Measurements from ENCODE around the gene VCL.

DNA sequence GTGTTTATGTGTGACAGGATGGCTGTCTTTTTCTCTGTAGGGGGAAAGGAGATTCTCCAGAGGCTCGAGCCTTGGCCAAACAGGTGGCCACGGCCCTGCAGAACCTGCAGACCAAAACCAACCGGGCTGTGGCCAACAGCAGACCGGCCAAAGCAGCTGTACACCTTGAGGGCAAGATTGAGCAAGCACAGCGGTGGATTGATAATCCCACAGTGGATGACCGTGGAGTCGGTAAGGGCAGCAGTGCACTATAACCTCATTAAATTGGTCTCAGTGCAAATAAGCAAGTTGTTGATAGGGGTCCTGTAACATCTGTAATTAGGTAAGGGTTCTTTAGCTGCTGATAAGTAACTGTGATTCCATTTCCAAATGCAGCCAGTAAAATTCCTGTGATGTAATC is 96.3 kb downstream of the VCL start:
- TF ChIP-seq TAF1 (IDR thresholded peaks at IDR 0.05; ENCODE audit: low read depth) (no peak), EP300 (IDR thresholded peaks at IDR 0.05; ENCODE audit: borderline replicate concordance) (no peak), RAD21 (IDR thresholded peaks at IDR 0.05; ENCODE audit: low read depth) (no peak), FOXM1 (IDR thresholded peaks at IDR 0.05; ENCODE audit: borderline replicate concordance, low read depth) (no peak), ZBTB7A (IDR thresholded peaks at IDR 0.05; ENCODE audit: low read depth) (no peak), TCF12 (IDR thresholded peaks at IDR 0.05; ENCODE audit: low read depth) (no peak), YY1 (IDR thresholded peaks at IDR 0.05; ENCODE audit: low read depth) (no peak), TEAD4 (IDR thresholded peaks at IDR 0.05) (no peak)
- TF ChIP-seq, protein P1, sequence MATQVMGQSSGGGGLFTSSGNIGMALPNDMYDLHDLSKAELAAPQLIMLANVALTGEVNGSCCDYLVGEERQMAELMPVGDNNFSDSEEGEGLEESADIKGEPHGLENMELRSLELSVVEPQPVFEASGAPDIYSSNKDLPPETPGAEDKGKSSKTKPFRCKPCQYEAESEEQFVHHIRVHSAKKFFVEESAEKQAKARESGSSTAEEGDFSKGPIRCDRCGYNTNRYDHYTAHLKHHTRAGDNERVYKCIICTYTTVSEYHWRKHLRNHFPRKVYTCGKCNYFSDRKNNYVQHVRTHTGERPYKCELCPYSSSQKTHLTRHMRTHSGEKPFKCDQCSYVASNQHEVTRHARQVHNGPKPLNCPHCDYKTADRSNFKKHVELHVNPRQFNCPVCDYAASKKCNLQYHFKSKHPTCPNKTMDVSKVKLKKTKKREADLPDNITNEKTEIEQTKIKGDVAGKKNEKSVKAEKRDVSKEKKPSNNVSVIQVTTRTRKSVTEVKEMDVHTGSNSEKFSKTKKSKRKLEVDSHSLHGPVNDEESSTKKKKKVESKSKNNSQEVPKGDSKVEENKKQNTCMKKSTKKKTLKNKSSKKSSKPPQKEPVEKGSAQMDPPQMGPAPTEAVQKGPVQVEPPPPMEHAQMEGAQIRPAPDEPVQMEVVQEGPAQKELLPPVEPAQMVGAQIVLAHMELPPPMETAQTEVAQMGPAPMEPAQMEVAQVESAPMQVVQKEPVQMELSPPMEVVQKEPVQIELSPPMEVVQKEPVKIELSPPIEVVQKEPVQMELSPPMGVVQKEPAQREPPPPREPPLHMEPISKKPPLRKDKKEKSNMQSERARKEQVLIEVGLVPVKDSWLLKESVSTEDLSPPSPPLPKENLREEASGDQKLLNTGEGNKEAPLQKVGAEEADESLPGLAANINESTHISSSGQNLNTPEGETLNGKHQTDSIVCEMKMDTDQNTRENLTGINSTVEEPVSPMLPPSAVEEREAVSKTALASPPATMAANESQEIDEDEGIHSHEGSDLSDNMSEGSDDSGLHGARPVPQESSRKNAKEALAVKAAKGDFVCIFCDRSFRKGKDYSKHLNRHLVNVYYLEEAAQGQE (IDR thresholded peaks at IDR 0.05; ENCODE audit: low read depth): no peak
- TF ChIP-seq, protein P2, sequence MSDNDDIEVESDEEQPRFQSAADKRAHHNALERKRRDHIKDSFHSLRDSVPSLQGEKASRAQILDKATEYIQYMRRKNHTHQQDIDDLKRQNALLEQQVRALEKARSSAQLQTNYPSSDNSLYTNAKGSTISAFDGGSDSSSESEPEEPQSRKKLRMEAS (IDR thresholded peaks at IDR 0.05): no peak
- TF ChIP-seq, protein P3, sequence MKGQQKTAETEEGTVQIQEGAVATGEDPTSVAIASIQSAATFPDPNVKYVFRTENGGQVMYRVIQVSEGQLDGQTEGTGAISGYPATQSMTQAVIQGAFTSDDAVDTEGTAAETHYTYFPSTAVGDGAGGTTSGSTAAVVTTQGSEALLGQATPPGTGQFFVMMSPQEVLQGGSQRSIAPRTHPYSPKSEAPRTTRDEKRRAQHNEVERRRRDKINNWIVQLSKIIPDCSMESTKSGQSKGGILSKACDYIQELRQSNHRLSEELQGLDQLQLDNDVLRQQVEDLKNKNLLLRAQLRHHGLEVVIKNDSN (IDR thresholded peaks at IDR 0.05): no peak
